HL-60 (cell line): ENCODE measurements around the gene ASTN2.

Source experiments
- DNase-seq, 2 experiments: peaks; one replicate each; pipeline ENCODE4 v3.0.0-alpha.2; 2010 to 2020; ENCODE audit warnings: low read depth in 1 of 2, low spot score in 1 of 2
- H3K27ac ChIP-seq: fragments of 250-450 bp; sonication (Bioruptor Pico); replicated peaks from 2 replicates; pipeline ENCODE4 v1.5.1; 2020; ENCODE audit warnings: mild to moderate bottlenecking, moderate library complexity
- H3K27me3 ChIP-seq: fragments of 250-450 bp; sonication (Bioruptor Pico); 2 replicates; pipeline ENCODE4 v1.5.1; 2021; ENCODE audit warnings: mild to moderate bottlenecking, moderate library complexity; ENCODE audit not compliant: insufficient read depth, poor library complexity, severe bottlenecking
- H3K4me3 ChIP-seq: replicated peaks from 2 replicates; pipeline ENCODE4 v1.5.1; 2011; ENCODE audit warnings: mild to moderate bottlenecking, control low read depth, low read length; ENCODE audit not compliant: insufficient read depth
- GABPA ChIP-seq: IDR thresholded peaks from 2 replicates; pipeline ENCODE4 v1.6.1; 2012; ENCODE audit warnings: low read depth
- POLR2AphosphoS5 ChIP-seq: IDR thresholded peaks from 2 replicates; pipeline ENCODE4 v1.6.1; 2012; ENCODE audit warnings: low read depth
- SPI1 ChIP-seq: IDR thresholded peaks from 2 replicates; pipeline ENCODE4 v1.6.1; 2012; ENCODE audit warnings: low read depth, mild to moderate bottlenecking, borderline replicate concordance
- TF ChIP-seq, protein P1 (sequence below): IDR thresholded peaks from one replicate; pipeline ENCODE4 v1.5.1; 2011; ENCODE audit warnings: low read length, control low read depth, inconsistent platforms; ENCODE audit not compliant: insufficient read depth
- TF ChIP-seq, protein P2 (sequence below): IDR thresholded peaks from 2 replicates; pipeline ENCODE4 v1.6.1; 2012; ENCODE audit warnings: low read depth; ENCODE audit not compliant: insufficient replicate concordance

The ASTN2 gene

DNA sequence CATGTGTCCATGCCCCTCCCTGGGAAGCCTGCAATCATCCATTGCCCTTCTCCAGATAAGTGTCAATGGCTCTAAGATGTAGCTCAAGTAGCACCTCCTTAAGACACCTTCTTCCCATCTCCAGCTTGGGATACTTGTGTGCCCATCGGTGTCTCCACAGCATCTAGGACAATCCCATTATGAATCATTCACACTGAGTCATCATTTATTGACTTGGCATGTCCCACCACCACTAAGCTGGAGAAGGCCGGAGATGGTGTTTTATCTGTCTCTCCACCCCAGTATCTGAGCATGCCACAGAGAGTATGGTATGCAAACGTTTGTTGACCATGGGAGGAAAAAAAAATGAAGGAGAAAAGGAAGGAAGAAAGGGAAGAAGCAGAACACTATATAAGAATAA lies 385.5 kb downstream of the ASTN2 start:
- no peak for DNase-seq
- no peak overlapping the region for H3K27ac ChIP-seq
- H3K4me3 ChIP-seq, result no peak overlapping the region
- TF ChIP-seq, protein P1, sequence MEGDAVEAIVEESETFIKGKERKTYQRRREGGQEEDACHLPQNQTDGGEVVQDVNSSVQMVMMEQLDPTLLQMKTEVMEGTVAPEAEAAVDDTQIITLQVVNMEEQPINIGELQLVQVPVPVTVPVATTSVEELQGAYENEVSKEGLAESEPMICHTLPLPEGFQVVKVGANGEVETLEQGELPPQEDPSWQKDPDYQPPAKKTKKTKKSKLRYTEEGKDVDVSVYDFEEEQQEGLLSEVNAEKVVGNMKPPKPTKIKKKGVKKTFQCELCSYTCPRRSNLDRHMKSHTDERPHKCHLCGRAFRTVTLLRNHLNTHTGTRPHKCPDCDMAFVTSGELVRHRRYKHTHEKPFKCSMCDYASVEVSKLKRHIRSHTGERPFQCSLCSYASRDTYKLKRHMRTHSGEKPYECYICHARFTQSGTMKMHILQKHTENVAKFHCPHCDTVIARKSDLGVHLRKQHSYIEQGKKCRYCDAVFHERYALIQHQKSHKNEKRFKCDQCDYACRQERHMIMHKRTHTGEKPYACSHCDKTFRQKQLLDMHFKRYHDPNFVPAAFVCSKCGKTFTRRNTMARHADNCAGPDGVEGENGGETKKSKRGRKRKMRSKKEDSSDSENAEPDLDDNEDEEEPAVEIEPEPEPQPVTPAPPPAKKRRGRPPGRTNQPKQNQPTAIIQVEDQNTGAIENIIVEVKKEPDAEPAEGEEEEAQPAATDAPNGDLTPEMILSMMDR, result no peak
- TF ChIP-seq SPI1 (no peak), GABPA (no peak), POLR2AphosphoS5 (no peak)
- TF ChIP-seq, protein P2, sequence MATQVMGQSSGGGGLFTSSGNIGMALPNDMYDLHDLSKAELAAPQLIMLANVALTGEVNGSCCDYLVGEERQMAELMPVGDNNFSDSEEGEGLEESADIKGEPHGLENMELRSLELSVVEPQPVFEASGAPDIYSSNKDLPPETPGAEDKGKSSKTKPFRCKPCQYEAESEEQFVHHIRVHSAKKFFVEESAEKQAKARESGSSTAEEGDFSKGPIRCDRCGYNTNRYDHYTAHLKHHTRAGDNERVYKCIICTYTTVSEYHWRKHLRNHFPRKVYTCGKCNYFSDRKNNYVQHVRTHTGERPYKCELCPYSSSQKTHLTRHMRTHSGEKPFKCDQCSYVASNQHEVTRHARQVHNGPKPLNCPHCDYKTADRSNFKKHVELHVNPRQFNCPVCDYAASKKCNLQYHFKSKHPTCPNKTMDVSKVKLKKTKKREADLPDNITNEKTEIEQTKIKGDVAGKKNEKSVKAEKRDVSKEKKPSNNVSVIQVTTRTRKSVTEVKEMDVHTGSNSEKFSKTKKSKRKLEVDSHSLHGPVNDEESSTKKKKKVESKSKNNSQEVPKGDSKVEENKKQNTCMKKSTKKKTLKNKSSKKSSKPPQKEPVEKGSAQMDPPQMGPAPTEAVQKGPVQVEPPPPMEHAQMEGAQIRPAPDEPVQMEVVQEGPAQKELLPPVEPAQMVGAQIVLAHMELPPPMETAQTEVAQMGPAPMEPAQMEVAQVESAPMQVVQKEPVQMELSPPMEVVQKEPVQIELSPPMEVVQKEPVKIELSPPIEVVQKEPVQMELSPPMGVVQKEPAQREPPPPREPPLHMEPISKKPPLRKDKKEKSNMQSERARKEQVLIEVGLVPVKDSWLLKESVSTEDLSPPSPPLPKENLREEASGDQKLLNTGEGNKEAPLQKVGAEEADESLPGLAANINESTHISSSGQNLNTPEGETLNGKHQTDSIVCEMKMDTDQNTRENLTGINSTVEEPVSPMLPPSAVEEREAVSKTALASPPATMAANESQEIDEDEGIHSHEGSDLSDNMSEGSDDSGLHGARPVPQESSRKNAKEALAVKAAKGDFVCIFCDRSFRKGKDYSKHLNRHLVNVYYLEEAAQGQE, result no peak
- no peaks in the 10 kb centered on the region for H3K27me3 ChIP-seq

DNA sequence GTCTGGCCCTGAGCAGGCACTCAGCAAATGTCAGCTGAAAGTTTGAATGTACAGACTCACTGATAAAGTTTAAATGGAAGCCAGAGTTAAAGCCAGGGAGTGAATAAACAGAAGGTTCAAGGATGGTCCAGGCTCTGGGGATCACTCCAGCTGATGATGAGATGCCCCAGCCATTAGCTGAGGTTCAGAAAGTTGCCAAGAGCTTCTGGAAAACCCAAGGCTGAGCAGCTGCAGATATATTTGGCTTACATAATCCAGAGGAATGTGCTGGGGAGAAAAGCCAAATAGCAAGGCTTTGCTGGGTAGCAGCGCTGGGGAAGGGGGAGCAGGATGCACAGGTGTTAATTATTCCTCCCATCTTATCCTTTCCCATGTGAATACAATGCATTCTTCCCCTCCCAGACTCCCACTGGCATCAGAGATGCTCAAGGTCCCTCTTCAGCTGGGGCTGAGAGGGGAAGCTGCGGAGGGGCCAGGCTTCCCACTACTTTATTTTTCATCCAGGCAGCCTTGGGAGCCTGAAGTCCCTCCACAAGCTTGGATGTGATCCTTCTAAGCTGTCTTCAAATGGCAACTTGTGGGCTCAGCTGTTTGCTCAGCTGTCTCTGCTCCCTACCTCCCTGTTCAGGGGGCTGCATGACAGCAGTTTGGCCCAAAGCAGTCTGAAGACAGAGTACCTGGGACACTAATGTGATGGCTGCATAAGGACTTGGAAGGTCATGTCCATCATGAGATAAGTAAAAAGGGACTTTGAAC lies 386.6 kb downstream of the ASTN2 start:
- TF ChIP-seq, protein P1, result no peak
- no peak for TF ChIP-seq GABPA
- no peak overlapping the region for H3K4me3 ChIP-seq
- no peak for DNase-seq
- no peaks in the 10 kb centered on the region for H3K27me3 ChIP-seq
- no peak overlapping the region for H3K27ac ChIP-seq

DNA sequence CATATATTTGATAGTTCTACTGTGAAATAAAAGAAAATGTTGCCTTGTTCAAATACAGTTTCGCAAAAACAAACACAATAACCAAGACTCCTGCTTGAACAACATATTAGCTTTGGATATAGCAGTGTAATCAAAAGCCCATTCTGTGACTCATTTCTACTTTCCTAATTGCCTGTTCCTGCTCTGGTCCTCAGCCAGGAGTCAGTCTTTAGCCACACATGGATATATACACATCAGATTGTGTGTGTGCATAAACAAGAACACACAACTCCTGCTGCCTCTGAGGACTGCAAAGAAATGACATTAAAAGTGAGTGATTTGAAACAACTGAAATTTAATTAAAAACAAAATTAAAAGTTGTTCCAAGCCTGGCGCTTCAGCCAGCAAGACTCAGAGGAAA lies 393.0 kb downstream of the ASTN2 start:
- TF ChIP-seq POLR2AphosphoS5 (no peak), SPI1 (no peak), GABPA (no peak)
- TF ChIP-seq, protein P1, result no peak
- TF ChIP-seq, protein P2, result no peak
- Histone ChIP-seq H3K27ac (no peak overlapping the region), H3K27me3 (no peaks in the 10 kb centered on the region), H3K4me3 (no peak overlapping the region)
- DNase-seq, result no peak
